ENCODE results near the gene KCNK3.

GRCh38 chr2:26710145-26710544 lies 17.6 kb downstream of the KCNK3 start:
- TF ChIP-seq POLR2A (IDR thresholded peaks at IDR 0.05): no peak
- TF ChIP-seq, protein P1, sequence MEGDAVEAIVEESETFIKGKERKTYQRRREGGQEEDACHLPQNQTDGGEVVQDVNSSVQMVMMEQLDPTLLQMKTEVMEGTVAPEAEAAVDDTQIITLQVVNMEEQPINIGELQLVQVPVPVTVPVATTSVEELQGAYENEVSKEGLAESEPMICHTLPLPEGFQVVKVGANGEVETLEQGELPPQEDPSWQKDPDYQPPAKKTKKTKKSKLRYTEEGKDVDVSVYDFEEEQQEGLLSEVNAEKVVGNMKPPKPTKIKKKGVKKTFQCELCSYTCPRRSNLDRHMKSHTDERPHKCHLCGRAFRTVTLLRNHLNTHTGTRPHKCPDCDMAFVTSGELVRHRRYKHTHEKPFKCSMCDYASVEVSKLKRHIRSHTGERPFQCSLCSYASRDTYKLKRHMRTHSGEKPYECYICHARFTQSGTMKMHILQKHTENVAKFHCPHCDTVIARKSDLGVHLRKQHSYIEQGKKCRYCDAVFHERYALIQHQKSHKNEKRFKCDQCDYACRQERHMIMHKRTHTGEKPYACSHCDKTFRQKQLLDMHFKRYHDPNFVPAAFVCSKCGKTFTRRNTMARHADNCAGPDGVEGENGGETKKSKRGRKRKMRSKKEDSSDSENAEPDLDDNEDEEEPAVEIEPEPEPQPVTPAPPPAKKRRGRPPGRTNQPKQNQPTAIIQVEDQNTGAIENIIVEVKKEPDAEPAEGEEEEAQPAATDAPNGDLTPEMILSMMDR (IDR thresholded peaks at IDR 0.05): no peak

Measured in thyroid gland (tissue), 4 donors.